Activated T-helper 17 cell treated with anti-CD3 and anti-CD28 coated beads, Interleukin-2, amount 50 U/mL, for 72 hours (primary cell): ENCODE results near the gene ULK3. TPM values are rescaled to one million over a fixed set of nuclear protein-coding genes. Genes with fewer than 3 reads are reported as not detected.

Experiments
- ATAC-seq: fragments of 150-1000 bp; cut with Tn5 transposase; replicated peaks from 2 replicates; pipeline ENCODE4 v1.10.0; 2021; ENCODE audit warnings: mild to moderate bottlenecking, moderate library complexity
- H3K27ac Mint-ChIP-seq: one replicate; pipeline ENCODE4 v1.8.0; 2022; ENCODE audit warnings: mixed read lengths
- H3K27me3 Mint-ChIP-seq: one replicate; pipeline ENCODE4 v1.8.0; 2022; ENCODE audit warnings: mixed read lengths
- H3K36me3 Mint-ChIP-seq: one replicate; pipeline ENCODE4 v1.8.0; 2022; ENCODE audit warnings: low read depth, mild to moderate bottlenecking, mixed read lengths
- H3K4me1 Mint-ChIP-seq: one replicate; pipeline ENCODE4 v1.8.0; 2022; ENCODE audit warnings: mixed read lengths
- H3K4me3 Mint-ChIP-seq: one replicate; pipeline ENCODE4 v1.8.0; 2022; ENCODE audit warnings: mild to moderate bottlenecking, mixed read lengths
- H3K9me3 Mint-ChIP-seq: one replicate; pipeline ENCODE4 v1.8.0; 2022; ENCODE audit warnings: mixed read lengths
- total RNA-seq, 2 donors: library from RNA; stranded (reverse); gene quantifications; one replicate each; pipeline ENCODE4 v1.2.3, GENCODE V29; 2022

Gene ULK3
- total RNA-seq, 2 donors from 2014 or later = 44.1 to 46.7 TPM

GRCh38 chr15:74799255-74799855, 43.6 kb downstream of the ULK3 start:
- Mint-ChIP-seq H3K27ac (peak overlapping the region; percentile 63), H3K9me3 (no peaks in the 10 kb centered on the region), H3K36me3 (peaks cover 92% of the 10 kb centered on the region), H3K4me3 (peak overlapping the region; percentile 40), H3K4me1 (peaks cover 37% of the 10 kb centered on the region), H3K27me3 (no peaks in the 10 kb centered on the region)
- ATAC-seq = peak; percentile 11

GRCh38 chr15:74798388-74799254, 44.3 kb downstream of the ULK3 start:
- Mint-ChIP-seq H3K36me3 (peaks cover 85% of the 10 kb centered on the region), H3K4me3 (peak overlapping the region; percentile 40), H3K27me3 (no peaks in the 10 kb centered on the region), H3K9me3 (no peaks in the 10 kb centered on the region), H3K4me1 (peaks cover 38% of the 10 kb centered on the region), H3K27ac (peak overlapping the region; percentile 63)
- ATAC-seq = no peak

- H3K27ac Mint-ChIP-seq = peak overlapping the region; percentile 85
- peaks cover 71% of the 10 kb centered on the region for H3K36me3 Mint-ChIP-seq
- no peaks in the 10 kb centered on the region for H3K9me3 Mint-ChIP-seq
- H3K27me3 Mint-ChIP-seq = no peaks in the 10 kb centered on the region
- peak; percentile 57 for ATAC-seq
- peaks cover 50% of the 10 kb centered on the region for H3K4me1 Mint-ChIP-seq
- H3K4me3 Mint-ChIP-seq = peak overlapping the region; percentile 76
These were observed 46.9 kb downstream of the ULK3 start for GRCh38 chr15:74795966-74796625.

- ATAC-seq = no peak
- no peaks in the 10 kb centered on the region for H3K9me3 Mint-ChIP-seq
- H3K36me3 Mint-ChIP-seq = peaks cover 71% of the 10 kb centered on the region
- no peaks in the 10 kb centered on the region for H3K27me3 Mint-ChIP-seq
- H3K4me1 Mint-ChIP-seq = peaks cover 54% of the 10 kb centered on the region
- H3K27ac Mint-ChIP-seq = peak overlapping the region; percentile 85
- peak overlapping the region; percentile 76 for H3K4me3 Mint-ChIP-seq
These were observed 48.0 kb downstream of the ULK3 start for GRCh38 chr15:74794970-74795349.

- peak overlapping the region; percentile 85 for H3K27ac Mint-ChIP-seq
- ATAC-seq = peak; percentile 66
- peaks cover 54% of the 10 kb centered on the region for H3K4me1 Mint-ChIP-seq
- no peaks in the 10 kb centered on the region for H3K9me3 Mint-ChIP-seq
- no peaks in the 10 kb centered on the region for H3K27me3 Mint-ChIP-seq
- H3K36me3 Mint-ChIP-seq = peaks cover 71% of the 10 kb centered on the region
- peak overlapping the region; percentile 76 for H3K4me3 Mint-ChIP-seq
These were observed 48.5 kb downstream of the ULK3 start for GRCh38 chr15:74794248-74794969.

GRCh38 chr15:74793135-74794028, 49.6 kb downstream of the ULK3 start:
- H3K4me1 Mint-ChIP-seq = peaks cover 55% of the 10 kb centered on the region
- H3K27me3 Mint-ChIP-seq = no peaks in the 10 kb centered on the region
- peak overlapping the region; percentile 89 for H3K27ac Mint-ChIP-seq
- H3K36me3 Mint-ChIP-seq = peaks cover 71% of the 10 kb centered on the region
- peak overlapping the region; percentile 84 for H3K4me3 Mint-ChIP-seq
- no peaks in the 10 kb centered on the region for H3K9me3 Mint-ChIP-seq
- peak; percentile 10 for ATAC-seq

GRCh38 chr15:74792227-74793016, 50.5 kb downstream of the ULK3 start:
- Mint-ChIP-seq H3K27me3 (no peaks in the 10 kb centered on the region), H3K36me3 (peaks cover 71% of the 10 kb centered on the region), H3K9me3 (no peaks in the 10 kb centered on the region), H3K4me3 (peak overlapping the region; percentile 84), H3K4me1 (peaks cover 58% of the 10 kb centered on the region), H3K27ac (peak overlapping the region; percentile 89)
- no peak for ATAC-seq

- peak overlapping the region; percentile 84 for H3K4me3 Mint-ChIP-seq
- H3K27ac Mint-ChIP-seq = peak overlapping the region; percentile 89
- no peaks in the 10 kb centered on the region for H3K9me3 Mint-ChIP-seq
- peaks cover 73% of the 10 kb centered on the region for H3K36me3 Mint-ChIP-seq
- ATAC-seq = no peak
- H3K27me3 Mint-ChIP-seq = no peaks in the 10 kb centered on the region
- H3K4me1 Mint-ChIP-seq = peaks cover 63% of the 10 kb centered on the region
These were observed 51.3 kb downstream of the ULK3 start for GRCh38 chr15:74791667-74792066.

- no peaks in the 10 kb centered on the region for H3K9me3 Mint-ChIP-seq
These were observed 51.9 kb downstream of the ULK3 start for GRCh38 chr15:74791007-74791406.

GRCh38 chr15:74790080-74790916, 52.7 kb downstream of the ULK3 start:
- Mint-ChIP-seq H3K4me1 (peaks cover 56% of the 10 kb centered on the region), H3K36me3 (peaks cover 76% of the 10 kb centered on the region), H3K4me3 (peak overlapping the region; percentile 84), H3K27me3 (no peaks in the 10 kb centered on the region), H3K9me3 (no peaks in the 10 kb centered on the region), H3K27ac (peak overlapping the region; percentile 89)
- peak; percentile 25 for ATAC-seq

More at GRCh38 chr15:74791007-74791406, 51.9 kb downstream of the ULK3 start:
- no peak for ATAC-seq
- peaks cover 60% of the 10 kb centered on the region for H3K4me1 Mint-ChIP-seq
- H3K27ac Mint-ChIP-seq = peak overlapping the region; percentile 89
- peak overlapping the region; percentile 84 for H3K4me3 Mint-ChIP-seq
- peaks cover 74% of the 10 kb centered on the region for H3K36me3 Mint-ChIP-seq
- no peaks in the 10 kb centered on the region for H3K27me3 Mint-ChIP-seq

- peaks cover 50% of the 10 kb centered on the region for H3K4me1 Mint-ChIP-seq
- peak overlapping the region; percentile 89 for H3K27ac Mint-ChIP-seq
- H3K36me3 Mint-ChIP-seq = peaks cover 76% of the 10 kb centered on the region
- no peak for ATAC-seq
- H3K27me3 Mint-ChIP-seq = no peaks in the 10 kb centered on the region
- peak overlapping the region; percentile 84 for H3K4me3 Mint-ChIP-seq
- no peaks in the 10 kb centered on the region for H3K9me3 Mint-ChIP-seq
These were observed 53.2 kb downstream of the ULK3 start for GRCh38 chr15:74789741-74790079.

- H3K27me3 Mint-ChIP-seq = no peaks in the 10 kb centered on the region
- peaks cover 46% of the 10 kb centered on the region for H3K4me1 Mint-ChIP-seq
- peaks cover 79% of the 10 kb centered on the region for H3K36me3 Mint-ChIP-seq
- no peaks in the 10 kb centered on the region for H3K9me3 Mint-ChIP-seq
- no peak for ATAC-seq
- H3K4me3 Mint-ChIP-seq = peak overlapping the region; percentile 84
- H3K27ac Mint-ChIP-seq = peak overlapping the region; percentile 89
These were observed 53.8 kb downstream of the ULK3 start for GRCh38 chr15:74789171-74789631.
